GM12892 (cell line): Measurements from ENCODE around the gene CELF2.

ENCODE experiments used
- POLR2A ChIP-seq: IDR thresholded peaks from 2 replicates; pipeline ENCODE4 v1.6.1; 2011; ENCODE audit warnings: low read depth, low read length, control low read depth
- POLR2AphosphoS5 ChIP-seq: IDR thresholded peaks from 2 replicates; pipeline ENCODE4 v1.6.1; 2011; ENCODE audit warnings: low read depth, low read length, control low read depth
- TAF1 ChIP-seq: IDR thresholded peaks from 2 replicates; pipeline ENCODE4 v1.6.1; 2011; ENCODE audit warnings: low read depth, mild to moderate bottlenecking, control low read depth, low read length, borderline replicate concordance

GRCh38 chr10:11307937-11308336 lies 290.3 kb downstream of the CELF2 start:
- TF ChIP-seq TAF1 (no peak), POLR2AphosphoS5 (no peak), POLR2A (no peak)
